Left ventricle myocardium superior (tissue), 1 donor: ENCODE data around the gene FAM83F. TPM values are rescaled to one million over a fixed set of nuclear protein-coding genes. Genes with fewer than 3 reads are reported as not detected.

Source experiments
- ATAC-seq: fragments of 200-7000 bp; cut with Tn5 transposase; one replicate; pipeline ENCODE4 v1.9.1; 2020; ENCODE audit warnings: mild to moderate bottlenecking, moderate library complexity
- DNase-seq: peaks from one replicate; pipeline ENCODE4 v3.0.0-alpha.2; 2020
- intact Hi-C: fragments of 100-400 bp; cut with micrococcal nuclease; formaldehyde crosslinking; loops from one replicate; pipeline ENCODE4 v1.11.0; 2022
- total RNA-seq: library from RNA; stranded (reverse); fragmentation: NEBNext Ultra II Directional; extraction: Animal tissue kit (Norgen Biotek cat#: 25700); gene quantifications from one replicate; pipeline ENCODE4 v1.2.1, GENCODE V29; 2021
- donor health status: DM: no; HTN: yes; CAD: no; lungs with severe emphysema.

FAM83F gene
- total RNA-seq, 1 donor from 2014 or later: 5.2 TPM

GRCh38 chr22:40043793-40044101, 49.0 kb downstream of the FAM83F start:
- intact Hi-C loops: no loop called here
- no peak for ATAC-seq
- DNase-seq: no peak

GRCh38 chr22:40044102-40044869, 49.5 kb downstream of the FAM83F start:
- intact Hi-C loops: no loop called here
- DNase-seq: peak; percentile 97
- peak; percentile 95 for ATAC-seq

- intact Hi-C loops: no loop called here
- peak; percentile 75 for DNase-seq
- ATAC-seq: peak; percentile 16
Measured at GRCh38 chr22:40044870-40045834, 50.4 kb downstream of the FAM83F start.

GRCh38 chr22:40046126-40046525, 51.4 kb downstream of the FAM83F start:
- DNase-seq (no peak), ATAC-seq (no peak)
- intact Hi-C loops: no loop called here

- intact Hi-C loops: no loop called here
- ATAC-seq (no peak), DNase-seq (no peak)
Measured at GRCh38 chr22:40050258-40050657, 55.5 kb downstream of the FAM83F start.

- intact Hi-C loops: no loop called here
- DNase-seq (no peak), ATAC-seq (no peak)
Measured at GRCh38 chr22:40051322-40051721, 56.6 kb downstream of the FAM83F start.

- intact Hi-C loops: no loop called here
- ATAC-seq: no peak
- DNase-seq: no peak
Measured at GRCh38 chr22:40053460-40053859, 58.7 kb downstream of the FAM83F start.

GRCh38 chr22:40054486-40054885, 59.7 kb downstream of the FAM83F start:
- DNase-seq: no peak
- no peak for ATAC-seq
- intact Hi-C loops: no loop called here

- DNase-seq (no peak), ATAC-seq (no peak)
- intact Hi-C loops: no loop called here
Measured at GRCh38 chr22:40055143-40055883, 60.6 kb downstream of the FAM83F start.

- DNase-seq (no peak), ATAC-seq (no peak)
- intact Hi-C loops: no loop called here
Measured at GRCh38 chr22:40056154-40056553, 61.4 kb downstream of the FAM83F start.

GRCh38 chr22:40056559-40056958, 61.8 kb downstream of the FAM83F start:
- no peak for DNase-seq
- intact Hi-C loops: no loop called here
- no peak for ATAC-seq

- no peak for DNase-seq
- intact Hi-C loops: no loop called here
- no peak for ATAC-seq
Measured at GRCh38 chr22:40057652-40058051, 62.9 kb downstream of the FAM83F start.

GRCh38 chr22:40058265-40058664, 63.5 kb downstream of the FAM83F start:
- peak; percentile 40 for DNase-seq
- intact Hi-C loops: no loop called here
- ATAC-seq: peak; percentile 66

- ATAC-seq (no peak), DNase-seq (no peak)
- intact Hi-C loops: no loop called here
Measured at GRCh38 chr22:40065981-40066380, 71.2 kb downstream of the FAM83F start.

- intact Hi-C loops: no loop called here
- ATAC-seq (peak; percentile 62), DNase-seq (no peak)
Measured at GRCh38 chr22:40067639-40068038, 72.9 kb downstream of the FAM83F start.

GRCh38 chr22:40070701-40071100, 75.9 kb downstream of the FAM83F start:
- DNase-seq (no peak), ATAC-seq (peak; percentile 82)
- intact Hi-C loops: no loop called here

- intact Hi-C loops: no loop called here
- no peak for DNase-seq
- no peak for ATAC-seq
Measured at GRCh38 chr22:40071720-40072119, 77.0 kb downstream of the FAM83F start.

- intact Hi-C loops: no loop called here
- no peak for DNase-seq
- no peak for ATAC-seq
Measured at GRCh38 chr22:40076702-40077645, 82.2 kb downstream of the FAM83F start.

GRCh38 chr22:40077646-40078016, 82.9 kb downstream of the FAM83F start:
- ATAC-seq (no peak), DNase-seq (no peak)
- intact Hi-C loops: no loop called here
